ENCODE measurements around the gene SUGCT.

DNA sequence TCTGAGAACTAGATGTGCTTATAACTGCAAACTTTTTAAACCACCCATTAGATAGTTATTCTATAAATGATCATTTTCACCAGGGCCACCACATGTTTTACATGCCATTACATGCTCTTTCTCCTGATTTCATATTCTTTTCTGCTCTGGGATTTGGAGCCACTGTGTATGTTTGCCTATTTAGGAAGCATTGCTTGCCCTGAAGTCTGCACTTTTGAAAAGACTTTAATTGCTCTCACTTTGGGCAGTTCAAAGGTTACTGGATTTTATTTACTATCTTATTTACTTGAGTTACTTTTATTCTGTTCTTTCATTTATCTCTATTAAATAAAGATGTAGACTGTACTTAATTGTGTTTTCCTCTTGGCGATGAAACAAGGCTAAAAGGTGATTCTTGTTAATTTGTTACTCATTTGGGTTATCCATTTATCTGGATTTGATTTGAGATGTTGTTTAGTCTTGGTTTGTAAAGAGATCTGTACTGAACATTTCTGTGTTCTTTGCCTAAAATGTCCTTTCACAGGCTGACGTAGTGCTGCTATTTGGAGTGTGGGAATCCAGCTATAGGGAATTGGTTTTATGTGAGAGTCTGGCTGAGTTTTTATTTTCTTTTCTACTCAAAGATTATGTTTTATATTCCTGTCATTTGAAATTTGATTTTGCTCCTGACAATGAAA lies 88.8 kb downstream of the SUGCT start:
- TF ChIP-seq, protein P1, sequence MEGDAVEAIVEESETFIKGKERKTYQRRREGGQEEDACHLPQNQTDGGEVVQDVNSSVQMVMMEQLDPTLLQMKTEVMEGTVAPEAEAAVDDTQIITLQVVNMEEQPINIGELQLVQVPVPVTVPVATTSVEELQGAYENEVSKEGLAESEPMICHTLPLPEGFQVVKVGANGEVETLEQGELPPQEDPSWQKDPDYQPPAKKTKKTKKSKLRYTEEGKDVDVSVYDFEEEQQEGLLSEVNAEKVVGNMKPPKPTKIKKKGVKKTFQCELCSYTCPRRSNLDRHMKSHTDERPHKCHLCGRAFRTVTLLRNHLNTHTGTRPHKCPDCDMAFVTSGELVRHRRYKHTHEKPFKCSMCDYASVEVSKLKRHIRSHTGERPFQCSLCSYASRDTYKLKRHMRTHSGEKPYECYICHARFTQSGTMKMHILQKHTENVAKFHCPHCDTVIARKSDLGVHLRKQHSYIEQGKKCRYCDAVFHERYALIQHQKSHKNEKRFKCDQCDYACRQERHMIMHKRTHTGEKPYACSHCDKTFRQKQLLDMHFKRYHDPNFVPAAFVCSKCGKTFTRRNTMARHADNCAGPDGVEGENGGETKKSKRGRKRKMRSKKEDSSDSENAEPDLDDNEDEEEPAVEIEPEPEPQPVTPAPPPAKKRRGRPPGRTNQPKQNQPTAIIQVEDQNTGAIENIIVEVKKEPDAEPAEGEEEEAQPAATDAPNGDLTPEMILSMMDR (IDR thresholded peaks at IDR 0.05; ENCODE audit: insufficient read depth, low read length) = no peak
- TF ChIP-seq POLR2AphosphoS5 (IDR thresholded peaks at IDR 0.05; ENCODE audit: low read depth) = no peak
- TF ChIP-seq, protein P2, sequence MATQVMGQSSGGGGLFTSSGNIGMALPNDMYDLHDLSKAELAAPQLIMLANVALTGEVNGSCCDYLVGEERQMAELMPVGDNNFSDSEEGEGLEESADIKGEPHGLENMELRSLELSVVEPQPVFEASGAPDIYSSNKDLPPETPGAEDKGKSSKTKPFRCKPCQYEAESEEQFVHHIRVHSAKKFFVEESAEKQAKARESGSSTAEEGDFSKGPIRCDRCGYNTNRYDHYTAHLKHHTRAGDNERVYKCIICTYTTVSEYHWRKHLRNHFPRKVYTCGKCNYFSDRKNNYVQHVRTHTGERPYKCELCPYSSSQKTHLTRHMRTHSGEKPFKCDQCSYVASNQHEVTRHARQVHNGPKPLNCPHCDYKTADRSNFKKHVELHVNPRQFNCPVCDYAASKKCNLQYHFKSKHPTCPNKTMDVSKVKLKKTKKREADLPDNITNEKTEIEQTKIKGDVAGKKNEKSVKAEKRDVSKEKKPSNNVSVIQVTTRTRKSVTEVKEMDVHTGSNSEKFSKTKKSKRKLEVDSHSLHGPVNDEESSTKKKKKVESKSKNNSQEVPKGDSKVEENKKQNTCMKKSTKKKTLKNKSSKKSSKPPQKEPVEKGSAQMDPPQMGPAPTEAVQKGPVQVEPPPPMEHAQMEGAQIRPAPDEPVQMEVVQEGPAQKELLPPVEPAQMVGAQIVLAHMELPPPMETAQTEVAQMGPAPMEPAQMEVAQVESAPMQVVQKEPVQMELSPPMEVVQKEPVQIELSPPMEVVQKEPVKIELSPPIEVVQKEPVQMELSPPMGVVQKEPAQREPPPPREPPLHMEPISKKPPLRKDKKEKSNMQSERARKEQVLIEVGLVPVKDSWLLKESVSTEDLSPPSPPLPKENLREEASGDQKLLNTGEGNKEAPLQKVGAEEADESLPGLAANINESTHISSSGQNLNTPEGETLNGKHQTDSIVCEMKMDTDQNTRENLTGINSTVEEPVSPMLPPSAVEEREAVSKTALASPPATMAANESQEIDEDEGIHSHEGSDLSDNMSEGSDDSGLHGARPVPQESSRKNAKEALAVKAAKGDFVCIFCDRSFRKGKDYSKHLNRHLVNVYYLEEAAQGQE (IDR thresholded peaks at IDR 0.05; ENCODE audit: insufficient replicate concordance, low read depth) = no peak
- no peak for TF ChIP-seq GABPA (IDR thresholded peaks at IDR 0.05; ENCODE audit: low read depth)
